NCI-H2227 treated with DMSO at 0.1 percent for 48 hours (cell line): Measurements from ENCODE around the gene SLC35A2.

Source experiments
- DNase-seq: peaks from one replicate; lab custom pipeline; 2025; lab: John Stamatoyannopoulos, UW

The SLC35A2 gene

DNA sequence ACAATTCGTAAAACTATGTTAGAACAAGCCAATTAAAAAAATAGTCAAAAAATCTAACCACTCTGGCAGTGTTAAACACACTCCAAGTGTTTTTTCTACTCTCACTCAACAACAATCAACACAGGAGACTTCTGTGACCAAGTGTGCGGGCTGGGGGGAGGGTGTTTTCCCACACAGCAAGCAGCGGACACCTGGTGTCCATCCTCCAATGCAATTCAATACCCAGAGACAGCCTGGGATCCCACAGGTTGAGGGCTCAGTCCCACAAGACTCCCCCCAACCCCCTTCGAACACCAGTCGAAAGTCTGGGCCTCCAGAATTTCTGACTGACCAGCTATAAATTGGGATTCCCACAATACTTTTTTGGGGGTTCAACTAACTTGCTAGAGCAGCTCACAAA lies 15.7 kb upstream of the SLC35A2 start:
- no peak for DNase-seq

DNA sequence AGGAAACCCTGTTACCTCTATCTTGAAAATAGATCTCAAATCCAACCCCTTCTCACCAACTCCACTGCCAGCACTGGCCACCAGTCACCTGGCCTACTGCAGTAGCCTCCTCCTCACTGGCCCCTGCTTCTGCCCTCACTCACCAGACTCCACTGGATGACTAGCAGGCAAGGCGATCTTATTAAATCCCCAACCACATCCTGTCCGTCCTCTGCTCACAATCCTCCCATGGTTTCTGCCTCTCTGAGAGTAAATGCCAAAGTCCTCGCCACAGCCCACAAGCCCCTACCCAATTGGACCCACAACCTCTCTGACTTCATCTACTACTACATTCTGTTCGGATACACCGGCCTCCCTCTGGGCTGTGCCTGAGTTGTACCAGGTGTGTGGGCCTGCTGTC lies 12.8 kb upstream of the SLC35A2 start:
- no peak for DNase-seq

DNA sequence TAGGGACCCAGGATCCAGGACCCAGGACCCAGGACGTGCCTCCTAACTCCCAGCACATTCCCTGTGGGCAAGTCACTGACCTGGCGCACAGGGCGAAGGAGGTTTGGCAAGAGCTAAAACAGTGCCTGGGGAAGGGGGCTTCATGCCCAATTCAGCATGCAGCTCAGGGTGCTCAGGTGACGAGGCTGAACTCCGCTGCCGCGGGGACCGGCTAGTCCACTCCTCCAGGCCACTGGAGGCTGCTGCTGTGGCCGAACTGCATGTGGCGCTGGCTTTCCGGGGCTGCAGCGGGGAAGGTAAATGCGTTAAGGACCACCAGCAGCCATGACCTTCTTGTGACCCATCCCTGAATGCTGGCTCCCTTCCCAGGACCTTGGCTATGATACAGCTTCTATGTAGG lies 12.3 kb upstream of the SLC35A2 start:
- no peak for DNase-seq

DNA sequence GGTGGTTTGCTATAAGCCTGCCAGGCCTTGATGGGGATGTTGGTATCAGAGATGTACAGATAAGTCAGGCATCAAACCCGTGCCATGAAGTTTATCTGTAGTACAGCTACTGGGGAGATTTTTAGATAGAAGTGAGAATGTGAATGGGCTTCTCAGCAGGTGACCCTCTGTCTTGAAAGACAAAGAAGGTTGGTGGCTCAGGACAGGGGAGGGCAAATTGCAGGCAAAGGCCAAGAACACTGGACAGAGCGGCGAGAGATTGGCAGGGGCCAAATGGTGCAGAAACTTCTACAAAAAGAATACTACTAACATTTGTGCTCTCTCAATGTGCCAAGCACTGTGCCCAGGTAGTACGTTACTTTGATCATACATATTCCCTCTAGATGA lies 9.3 kb upstream of the SLC35A2 start:
- no peak for DNase-seq

DNA sequence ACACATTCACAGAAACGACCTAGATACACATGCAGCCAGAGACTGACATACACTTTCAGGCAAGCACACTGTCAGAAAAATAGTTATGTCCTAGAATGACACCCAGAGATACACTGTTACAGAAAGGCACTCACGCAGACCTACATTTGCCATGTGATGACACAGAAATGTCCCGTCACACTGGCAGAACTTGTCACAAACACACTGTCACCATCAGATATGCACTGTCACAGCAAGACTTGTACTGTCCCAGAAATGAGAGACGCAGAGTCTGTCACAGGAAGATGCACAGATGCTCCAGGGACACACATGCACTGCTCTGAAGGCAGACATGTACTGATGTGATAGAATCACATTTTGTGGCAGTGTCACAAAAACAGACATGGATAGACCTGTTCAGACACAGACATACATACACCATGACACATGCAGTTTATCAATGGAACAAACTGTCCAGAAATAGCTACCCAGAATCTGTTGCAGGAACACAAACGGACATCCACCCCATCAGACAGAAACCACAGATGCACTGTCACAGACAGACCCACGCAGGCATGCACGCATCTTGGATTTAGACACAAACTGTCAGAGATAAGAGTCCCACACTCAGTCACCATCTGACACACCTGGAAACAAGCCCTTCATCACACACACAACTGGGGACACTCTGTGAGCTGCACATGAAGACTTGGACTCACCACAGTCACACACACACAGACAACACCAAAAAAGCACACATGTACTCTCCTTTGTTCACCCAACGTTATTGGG lies 8.7 kb upstream of the SLC35A2 start:
- DNase-seq = no peak

DNA sequence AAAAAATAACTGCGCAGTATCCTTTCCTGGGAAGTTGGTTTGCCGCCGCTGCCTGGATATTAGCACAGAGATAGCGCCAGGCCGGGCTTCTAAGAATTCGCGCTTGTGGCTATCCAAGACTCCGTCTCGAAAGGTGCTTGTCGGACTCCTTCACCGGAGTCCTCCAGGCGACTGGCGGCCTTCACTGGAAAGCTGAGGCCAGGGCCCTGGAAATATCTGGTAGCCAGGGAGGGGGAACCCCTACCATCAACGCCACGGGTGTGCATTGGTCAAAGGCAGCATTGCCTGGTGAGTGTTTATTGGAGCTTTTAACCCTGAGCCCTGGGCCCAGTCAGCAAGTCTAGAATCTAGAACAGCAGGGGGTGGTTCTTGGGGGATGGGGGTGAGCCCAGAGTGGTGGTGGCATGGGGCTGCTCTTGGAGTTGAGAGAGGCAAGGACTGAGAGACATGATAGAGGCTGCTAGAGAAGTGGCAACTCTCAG lies 8.0 kb upstream of the SLC35A2 start:
- DNase-seq = peak; percentile 80

DNA sequence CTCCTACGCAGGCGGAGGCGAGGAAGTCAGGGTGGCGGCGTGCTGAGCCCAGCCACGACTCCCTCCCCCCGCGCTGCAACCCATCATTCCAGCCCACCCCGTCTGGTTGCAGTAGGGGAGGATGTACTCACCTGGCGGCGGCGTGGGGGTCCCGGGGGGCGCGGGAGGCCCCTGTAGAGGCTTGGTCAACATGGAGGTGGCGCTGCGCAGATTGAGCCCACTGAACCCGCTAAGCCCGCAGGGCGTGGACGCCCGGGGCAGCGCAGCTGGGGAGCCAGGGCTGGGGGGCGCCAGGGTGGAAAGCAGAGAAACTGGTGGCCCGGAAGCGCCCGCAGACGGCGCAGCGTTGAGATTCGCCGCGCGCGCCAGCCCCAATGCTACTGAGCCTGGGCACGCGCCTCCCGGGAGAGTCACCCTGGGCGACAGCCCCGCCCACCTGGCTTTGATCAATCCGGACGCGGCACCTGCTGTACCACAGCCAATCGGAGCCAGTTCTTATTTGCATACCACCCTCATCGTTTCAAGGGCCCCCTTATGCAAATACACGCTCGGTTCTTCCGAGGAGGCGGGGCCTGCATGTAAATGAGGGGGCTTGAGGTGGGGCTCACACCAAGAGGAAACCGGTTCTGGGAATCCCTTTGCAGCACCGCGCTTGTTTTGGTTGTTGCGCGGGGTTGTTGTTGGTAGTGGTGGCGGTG lies 7.3 kb upstream of the SLC35A2 start, which contains the start of gene PIM2:
Gene PIM2 (minus strand): TSS at position 382 of the 698 bp plus-strand sequence. CDS start 190 bp downstream, at position 192.
- DNase-seq = peak; percentile 98

DNA sequence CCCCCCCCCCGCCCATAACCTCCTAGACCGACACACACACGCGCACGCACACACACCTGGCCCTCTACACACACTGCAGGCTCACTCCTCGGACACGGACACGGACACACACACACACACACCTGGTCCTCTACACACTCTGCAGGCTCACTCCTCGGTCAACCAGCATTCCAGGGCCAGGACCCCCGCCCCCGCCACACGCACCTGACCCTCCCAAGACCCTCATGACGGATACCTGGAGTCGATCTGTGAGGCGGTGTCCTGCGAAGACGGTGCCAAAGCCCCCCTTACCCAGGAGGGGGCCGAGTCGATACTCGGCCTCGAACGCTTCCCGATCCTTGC lies 6.8 kb upstream of the SLC35A2 start:
- DNase-seq = no peak

DNA sequence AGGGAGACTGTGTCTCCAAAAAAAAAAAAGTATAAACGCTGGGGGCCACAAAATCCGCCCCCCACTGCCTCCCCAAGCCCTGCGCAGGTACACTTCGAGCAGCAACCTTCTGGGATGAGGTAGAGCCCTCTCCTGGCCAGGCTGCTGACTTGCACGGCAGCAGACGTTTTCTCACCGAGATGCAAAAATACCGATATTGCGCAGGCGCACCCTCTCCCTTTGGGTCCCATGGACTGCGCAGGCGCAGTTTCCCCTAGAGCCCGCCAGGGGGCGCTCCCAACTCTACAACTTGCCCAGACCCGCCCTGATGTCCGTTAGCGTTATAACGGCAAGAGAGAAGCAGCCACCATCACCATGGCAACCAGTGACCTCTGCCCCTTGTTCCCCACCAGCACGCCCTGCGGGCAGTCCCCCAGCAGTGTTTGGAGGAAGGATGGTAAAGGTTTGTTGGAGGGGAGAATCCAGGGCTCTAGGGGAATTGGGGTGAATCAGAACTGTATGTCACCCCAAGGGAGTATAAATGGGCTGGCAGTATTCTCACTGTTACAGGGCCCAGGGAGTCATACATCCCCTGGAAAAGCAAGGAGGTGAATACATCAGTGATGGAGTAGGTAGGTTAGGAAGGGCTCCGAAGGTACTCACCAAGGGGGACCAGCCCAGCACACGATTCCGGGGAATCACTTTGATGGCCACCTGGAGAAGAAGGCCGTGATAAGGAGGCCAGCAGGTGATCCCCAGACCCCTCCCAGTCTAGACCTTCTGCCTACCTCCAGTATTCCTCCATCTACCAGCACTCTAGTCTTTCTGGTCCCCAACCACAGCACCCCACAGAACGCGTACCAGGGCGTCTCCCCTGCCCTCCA lies 5.9 kb upstream of the SLC35A2 start:
- peak; percentile 97 for DNase-seq

DNA sequence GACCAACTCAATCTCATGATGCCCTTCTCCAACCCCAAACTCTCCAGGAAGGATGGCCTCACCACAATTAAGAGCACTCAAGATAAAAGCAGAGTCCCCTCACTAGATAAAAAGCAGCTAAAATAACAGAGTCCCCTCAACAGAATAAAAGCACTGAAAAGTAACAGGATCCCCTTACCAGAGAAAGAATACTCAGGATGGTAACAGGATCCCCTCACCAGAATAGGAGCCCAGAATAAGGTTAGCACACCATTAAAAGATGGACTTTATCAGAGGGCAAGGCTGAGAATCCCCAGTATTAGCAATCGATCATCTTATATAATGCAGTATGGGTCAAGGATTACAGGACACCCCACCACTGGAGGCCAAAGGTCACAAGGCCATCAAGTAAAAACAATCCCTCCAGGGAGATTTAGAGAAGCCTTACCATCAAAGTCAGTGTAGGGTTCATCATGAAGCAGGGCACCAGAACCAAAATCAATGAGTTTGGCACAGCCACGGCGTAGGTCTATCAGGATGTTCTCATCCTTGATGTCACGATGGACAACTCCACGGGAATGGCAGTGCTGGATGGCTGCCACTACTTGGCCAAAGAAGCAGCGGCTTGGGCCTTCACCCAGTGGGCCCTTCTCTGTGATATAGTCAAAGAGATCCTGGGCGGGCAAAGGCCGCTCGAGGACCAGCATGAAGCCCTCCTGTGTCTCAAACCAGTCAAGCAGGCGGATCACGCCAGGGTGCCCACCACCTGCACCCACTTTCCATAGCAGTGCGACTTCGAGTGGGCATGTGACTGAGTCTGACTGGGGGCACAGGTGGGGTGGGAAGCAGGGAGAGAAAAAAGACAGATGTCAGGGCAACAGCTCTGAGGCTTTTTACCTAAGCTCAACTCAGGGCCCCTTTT lies 3.4 kb upstream of the SLC35A2 start:
- no peak for DNase-seq

DNA sequence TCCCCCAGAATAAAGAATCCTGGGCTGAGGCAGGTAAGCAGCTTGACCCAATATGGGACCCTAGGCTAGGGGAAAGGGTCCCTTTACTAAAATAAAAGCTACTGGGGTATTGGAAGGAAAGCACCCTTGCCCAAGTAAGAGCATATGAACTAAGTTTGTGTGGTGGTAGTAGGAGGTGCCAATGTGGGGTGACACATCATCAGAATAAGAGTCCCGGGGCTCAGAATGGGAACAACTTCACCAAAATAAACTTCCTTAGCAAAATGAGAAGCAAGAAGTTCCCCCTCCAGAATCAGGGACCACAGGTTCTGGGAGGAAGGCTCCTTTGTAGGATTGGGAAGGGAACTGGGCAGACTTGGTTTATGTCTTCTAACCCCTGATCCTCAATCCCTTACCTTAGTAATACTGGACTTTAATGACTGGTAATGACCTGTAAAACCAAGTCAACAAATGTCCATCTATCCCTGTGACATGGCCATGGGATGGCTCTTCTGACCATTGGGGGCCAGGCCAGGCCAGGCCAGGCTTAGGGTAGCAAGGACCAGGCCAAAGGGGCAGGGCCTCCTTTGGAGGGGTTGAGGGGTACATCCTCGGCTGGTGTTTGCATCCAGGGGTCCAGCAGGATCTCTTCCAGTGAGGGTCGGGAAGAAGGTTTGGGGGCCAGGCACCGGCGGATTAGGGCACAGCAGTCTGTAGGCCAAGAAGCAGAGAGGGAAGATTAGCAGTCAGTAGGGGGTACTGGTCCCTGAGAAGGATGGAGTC lies 2.3 kb upstream of the SLC35A2 start:
- no peak for DNase-seq

DNA sequence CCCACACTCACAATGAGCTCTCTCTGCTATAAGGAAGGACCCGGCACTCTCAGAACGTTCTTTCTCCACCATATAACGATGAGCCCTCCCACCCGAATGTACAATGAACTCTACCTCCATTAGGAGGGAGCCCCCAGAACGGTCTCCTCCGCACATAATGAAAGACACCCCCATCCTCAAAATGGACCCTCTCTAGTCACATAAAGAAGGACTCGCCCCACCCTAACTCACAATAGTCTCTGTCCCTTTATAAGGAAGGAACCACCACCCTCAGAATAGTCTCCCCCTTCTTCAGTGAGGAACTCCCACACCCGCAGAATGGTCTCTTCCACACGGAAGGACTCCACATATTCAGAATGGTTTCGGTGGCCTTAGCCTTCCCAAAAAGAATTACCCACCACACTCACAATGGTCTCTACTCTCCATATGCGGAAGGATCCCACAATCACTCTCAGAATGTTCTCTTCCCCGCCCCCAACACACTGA lies 477 bp downstream of the SLC35A2 start:
- DNase-seq = no peak

DNA sequence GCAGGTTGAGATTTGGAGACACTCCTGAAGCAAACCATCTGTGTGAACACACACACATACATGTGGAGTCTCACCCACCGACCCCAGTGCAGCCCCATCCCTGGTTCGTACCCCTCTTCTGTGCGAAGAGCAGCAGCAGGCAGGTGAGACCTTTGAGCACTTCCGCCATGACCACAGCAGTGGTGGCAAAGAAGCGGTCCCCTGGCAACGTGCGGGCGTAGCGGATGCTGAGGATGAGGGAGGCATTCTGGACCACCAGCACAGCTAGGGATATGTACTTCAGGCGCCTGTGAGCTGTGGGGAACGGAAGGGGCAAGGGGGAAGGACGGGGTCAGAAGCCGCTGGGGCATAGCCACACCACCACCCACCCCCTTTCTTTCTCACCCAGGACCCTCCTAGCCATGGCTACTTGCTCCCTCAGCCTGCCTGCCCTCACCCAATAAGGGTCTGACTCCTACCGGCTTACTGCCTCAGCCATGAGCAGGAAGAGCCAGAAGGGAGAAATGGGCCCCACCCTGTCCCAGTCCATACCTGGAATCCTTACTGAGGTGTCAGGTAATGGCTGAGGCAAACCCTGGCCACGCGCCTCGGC lies 1.6 kb downstream of the SLC35A2 start:
- no peak for DNase-seq

DNA sequence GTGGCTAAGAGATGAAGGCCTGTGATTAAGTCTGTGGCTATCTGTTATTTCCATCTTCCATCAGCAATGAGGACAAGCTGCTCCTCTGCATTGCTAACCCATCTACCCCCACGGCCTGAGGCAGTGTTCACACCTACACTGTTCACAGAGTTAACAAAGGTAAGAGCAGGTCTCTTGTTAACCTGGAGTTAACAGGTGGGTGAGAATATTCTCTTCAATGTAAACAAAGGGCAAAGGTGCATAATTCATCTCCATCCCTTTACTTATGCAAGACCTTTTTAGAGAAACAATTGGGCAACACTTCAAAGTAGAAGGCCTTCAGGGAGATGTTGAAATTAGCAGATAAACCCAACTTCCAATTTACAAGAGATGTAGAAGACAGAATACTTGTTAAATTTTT lies 2.8 kb downstream of the SLC35A2 start:
- no peak for DNase-seq

DNA sequence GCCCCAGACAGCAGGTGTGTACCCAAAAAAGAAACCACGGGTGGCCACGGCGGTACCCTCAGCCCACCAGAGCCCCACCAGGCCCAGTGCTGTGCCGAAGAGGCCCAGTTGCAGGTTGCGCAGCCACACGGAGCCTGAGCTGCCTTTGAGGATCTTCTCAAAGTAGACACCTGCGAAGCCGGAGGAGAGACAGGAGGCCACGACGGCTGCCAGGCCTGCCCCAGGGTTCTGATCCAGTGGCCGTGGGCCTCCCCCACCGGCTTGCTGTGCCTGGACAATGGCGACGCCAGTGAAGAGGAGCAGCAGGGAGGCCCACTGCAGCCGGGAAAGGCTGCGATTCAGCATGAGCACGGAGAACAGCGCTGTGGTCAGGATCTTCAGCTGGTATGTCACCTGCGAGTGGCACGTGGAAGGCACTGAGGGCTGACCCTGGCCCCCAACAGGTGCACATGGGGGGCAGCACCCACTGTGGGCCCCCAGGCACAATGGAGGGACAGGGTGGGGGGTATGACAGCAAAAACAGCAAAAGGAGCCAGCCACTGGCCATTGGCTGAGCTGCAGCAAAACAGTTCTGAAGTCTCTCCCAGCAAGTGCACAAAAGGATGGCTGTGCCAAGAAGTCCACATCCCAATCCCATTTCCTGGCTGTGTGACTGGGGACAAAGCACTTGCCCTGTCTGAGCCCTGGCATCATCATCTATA lies 6.2 kb downstream of the SLC35A2 start:
- no peak for DNase-seq

DNA sequence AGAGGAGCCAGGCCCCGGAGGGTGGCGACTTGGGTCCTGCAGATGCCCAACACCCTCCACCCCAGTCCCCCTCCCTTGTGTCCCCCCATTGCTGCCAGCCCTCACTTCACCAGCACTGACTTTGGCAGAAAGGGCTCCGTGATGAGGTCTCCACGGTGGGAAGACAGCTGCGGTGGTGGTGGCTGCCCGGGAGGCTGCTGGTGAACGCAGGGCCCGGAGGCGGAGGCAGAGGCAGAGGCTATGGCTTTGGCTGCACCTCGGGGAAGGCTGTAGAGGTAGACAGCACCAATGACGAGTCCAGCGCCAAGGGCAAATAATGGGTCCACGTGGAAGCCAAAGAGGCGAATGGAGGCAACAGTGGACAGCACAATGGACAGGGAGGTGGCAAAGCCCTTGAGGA lies 6.8 kb downstream of the SLC35A2 start:
- DNase-seq = no peak

DNA sequence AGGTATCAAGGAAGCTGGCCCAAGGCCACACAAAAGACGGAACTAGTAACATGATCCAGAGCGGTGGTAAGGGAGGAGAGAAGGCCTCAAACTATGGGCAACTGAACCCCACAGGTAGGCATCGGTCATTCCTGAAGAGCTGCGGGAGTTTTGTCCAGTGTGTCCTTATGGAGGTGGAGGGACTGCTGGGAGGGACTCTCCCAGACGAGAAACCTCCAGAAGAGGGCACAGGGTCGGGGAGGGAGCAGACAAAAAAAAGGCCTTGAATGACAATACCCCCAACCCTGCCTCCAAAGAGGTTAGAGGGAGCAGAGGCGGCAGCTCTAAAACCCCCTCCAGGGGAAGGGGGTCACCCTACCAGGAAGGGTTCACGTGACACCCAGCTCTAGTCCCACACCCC lies 7.3 kb downstream of the SLC35A2 start:
- DNase-seq = no peak

DNA sequence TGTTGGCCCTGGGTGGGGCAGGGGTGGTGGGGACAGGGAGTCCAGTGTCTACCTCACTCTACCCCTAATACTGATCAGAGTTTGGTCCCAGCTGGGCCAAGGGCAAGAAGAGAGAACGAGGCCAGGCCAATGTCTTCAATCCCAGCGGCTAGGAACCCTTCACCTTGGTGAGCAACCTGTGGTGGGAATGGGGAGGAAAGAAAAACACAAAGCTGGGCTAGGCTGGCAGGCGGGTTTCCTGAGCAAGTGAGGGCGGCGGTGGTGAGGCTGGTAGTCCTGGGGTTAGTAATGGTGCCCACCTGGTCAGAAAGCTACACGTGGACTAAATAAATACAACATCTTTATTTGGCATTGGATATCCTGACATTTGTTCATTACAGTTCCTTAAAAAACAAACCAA lies 8.2 kb downstream of the SLC35A2 start:
- no peak for DNase-seq

DNA sequence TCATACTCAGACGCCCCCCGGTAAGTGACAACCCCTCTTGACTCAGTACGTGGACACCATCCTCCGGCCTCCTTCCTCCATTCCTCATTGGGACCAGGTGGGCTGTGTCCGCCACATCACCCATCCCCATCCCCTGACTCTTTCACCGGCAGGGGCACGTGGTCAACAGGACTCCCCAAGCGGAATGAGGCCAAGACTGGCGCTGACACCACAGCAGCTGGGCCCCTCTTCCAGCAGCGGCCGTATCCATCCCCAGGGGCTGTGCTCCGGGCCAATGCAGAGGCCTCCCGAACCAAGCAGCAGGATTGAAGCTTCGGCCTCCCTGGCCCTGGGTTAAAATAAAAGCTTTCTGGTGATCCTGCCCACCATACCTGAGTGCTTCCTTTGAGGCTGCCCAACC lies 8.7 kb downstream of the SLC35A2 start:
- no peak for DNase-seq

DNA sequence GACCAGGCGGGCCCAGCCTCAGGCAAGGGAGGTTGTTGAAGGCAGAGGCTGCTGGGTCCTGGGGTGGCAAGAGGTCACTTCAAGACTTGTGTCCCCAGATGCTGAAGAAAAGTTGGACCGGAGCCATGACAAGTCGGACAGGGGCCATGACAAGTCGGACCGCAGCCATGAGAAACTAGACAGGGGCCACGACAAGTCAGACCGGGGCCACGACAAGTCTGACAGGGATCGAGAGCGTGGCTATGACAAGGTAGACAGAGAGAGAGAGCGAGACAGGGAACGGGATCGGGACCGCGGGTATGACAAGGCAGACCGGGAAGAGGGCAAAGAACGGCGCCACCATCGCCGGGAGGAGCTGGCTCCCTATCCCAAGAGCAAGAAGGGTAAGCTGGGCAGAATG lies 9.3 kb downstream of the SLC35A2 start:
- no peak for DNase-seq
